Measurements from ENCODE around the gene ZC3H4. TPM values are rescaled to one million over a fixed set of nuclear protein-coding genes. Genes with fewer than 3 reads are reported as not detected.
"Not testable (repeated sequence)": the region's sequence is repeated elsewhere in the genome, so short reads cannot be mapped to it uniquely, and the experiment has no call there.

ZC3H4 gene
- total RNA-seq, 2 experiments from 2014 or later, result 87.8 to 88.4 TPM

- POLR2A ChIA-PET, result no interaction called here
- CTCF ChIA-PET, result interaction anchor here (1.4 kb wide), 1 partner anchor 55 kb away, joined by 6 read pairs; the partner anchor contains the start of gene SAE1
Measured at GRCh38 chr19:47075941-47076340, 37.6 kb downstream of the ZC3H4 start.

- POLR2A ChIA-PET, result no interaction called here
- CTCF ChIA-PET, result interaction anchor here (0.6 kb wide), 1 partner anchor 129 kb away, joined by 4 read pairs; no protein-coding TSS in a partner anchor
Measured at GRCh38 chr19:47075179-47075810, 38.3 kb downstream of the ZC3H4 start.

- POLR2A ChIA-PET, result no interaction called here
- CTCF ChIA-PET, result no interaction called here
Measured at GRCh38 chr19:47074621-47075020, 39.0 kb downstream of the ZC3H4 start.

GRCh38 chr19:47073574-47073973, 40.0 kb downstream of the ZC3H4 start:
- POLR2A ChIA-PET, result interaction anchor here (0.8 kb wide), 1 partner anchor 20 kb away, joined by 3 read pairs; no protein-coding TSS in a partner anchor
- CTCF ChIA-PET, result interaction anchor here (1.1 kb wide), 1 partner anchor 60 kb away, joined by 4 read pairs; no protein-coding TSS in a partner anchor

GRCh38 chr19:47072323-47072722, 41.3 kb downstream of the ZC3H4 start:
- POLR2A ChIA-PET, result no interaction called here
- CTCF ChIA-PET, result interaction anchor here (1.1 kb wide), 1 partner anchor 59 kb away, joined by 4 read pairs; no protein-coding TSS in a partner anchor

- CTCF ChIA-PET, result no interaction called here
- POLR2A ChIA-PET, result no interaction called here
Measured at GRCh38 chr19:47071731-47072130, 41.8 kb downstream of the ZC3H4 start.

- ChIA-PET CTCF (interaction anchor here (1.1 to 1.5 kb wide), 2 partner anchors 9 to 53 kb away, joined by 3 to 8 read pairs; no protein-coding TSS in a partner anchor), POLR2A (no interaction called here)
Measured at GRCh38 chr19:47070756-47071155, 42.8 kb downstream of the ZC3H4 start.

- ChIA-PET CTCF (interaction anchor here (1.1 to 1.5 kb wide), 2 partner anchors 10 to 54 kb away, joined by 3 to 8 read pairs; no protein-coding TSS in a partner anchor), POLR2A (no interaction called here)
Measured at GRCh38 chr19:47069795-47070194, 43.8 kb downstream of the ZC3H4 start.

- ChIA-PET POLR2A (no interaction called here), CTCF (no interaction called here)
Measured at GRCh38 chr19:47068876-47069406, 44.6 kb downstream of the ZC3H4 start.

GRCh38 chr19:47068246-47068645, 45.3 kb downstream of the ZC3H4 start:
- ChIA-PET CTCF (interaction anchor here (1.0 kb wide), 1 partner anchor 11 kb away, joined by 5 read pairs; no protein-coding TSS in a partner anchor), POLR2A (no interaction called here)

- CTCF ChIA-PET, result interaction anchor here (0.6 to 1.0 kb wide), 2 partner anchors 12 to 572 kb away, joined by 3 to 5 read pairs; no protein-coding TSS in a partner anchor
- POLR2A ChIA-PET, result no interaction called here
Measured at GRCh38 chr19:47067215-47067847, 46.2 kb downstream of the ZC3H4 start.

- CTCF ChIA-PET, result no interaction called here
- POLR2A ChIA-PET, result no interaction called here
Measured at GRCh38 chr19:47066376-47067214, 47.0 kb downstream of the ZC3H4 start.

- ChIA-PET CTCF (no interaction called here), POLR2A (no interaction called here)
Measured at GRCh38 chr19:47065242-47065641, 48.3 kb downstream of the ZC3H4 start.

GRCh38 chr19:47063874-47064273, 49.7 kb downstream of the ZC3H4 start:
- CTCF ChIA-PET, result interaction anchor here (0.7 to 1.1 kb wide), 2 partner anchors 50 to 56 kb away, joined by 3 to 4 read pairs; partner anchors contain the start of gene ZC3H4
- POLR2A ChIA-PET, result no interaction called here

GRCh38 chr19:47058621-47059022, 55.0 kb downstream of the ZC3H4 start:
- CTCF ChIA-PET, result interaction anchor here (0.7 kb wide), 1 partner anchor 174 kb away, joined by 3 read pairs; no protein-coding TSS in a partner anchor
- POLR2A ChIA-PET, result no interaction called here

GRCh38 chr19:47057328-47057727, 56.2 kb downstream of the ZC3H4 start:
- ChIA-PET CTCF (no interaction called here), POLR2A (interaction anchor here (0.6 kb wide), 1 partner anchor 184 kb away, joined by 3 read pairs; no protein-coding TSS in a partner anchor)

GRCh38 chr19:47056411-47056810, 57.2 kb downstream of the ZC3H4 start:
- POLR2A ChIA-PET, result interaction anchor here (0.6 kb wide), 1 partner anchor 210 kb away, joined by 3 read pairs; no protein-coding TSS in a partner anchor
- CTCF ChIA-PET, result interaction anchor here (0.6 to 0.7 kb wide), 2 partner anchors 42 to 274 kb away, joined by 3 read pairs; no protein-coding TSS in a partner anchor

- CTCF ChIA-PET, POLR2A ChIA-PET: not testable (repeated sequence)
Measured at GRCh38 chr19:47050562-47050961, 63.0 kb downstream of the ZC3H4 start.

GRCh38 chr19:47049307-47049700, 64.3 kb downstream of the ZC3H4 start:
- ChIA-PET CTCF (no interaction called here), POLR2A (interaction anchor here (0.5 kb wide), 1 partner anchor 62 kb away, joined by 3 read pairs; no protein-coding TSS in a partner anchor)

Data from activated CD8-positive, alpha-beta memory T cell treated with anti-CD3 and anti-CD28 coated beads for 36 hours (primary cell).